NCI-H2029 treated with DMSO at 0.1 percent for 48 hours (cell line): Measurements from ENCODE around the gene GLRB.
"Not testable (repeated sequence)": the region's sequence is repeated elsewhere in the genome, so short reads cannot be mapped to it uniquely, and the experiment has no call there.

ENCODE experiments used
- DNase-seq: peaks from one replicate; lab custom pipeline; 2025; lab: John Stamatoyannopoulos, UW

GLRB gene

GRCh38 chr4:157075811-157076577, at the start of gene GLRB:
Gene GLRB (plus strand): TSS chr4:157076150. CDS start chr4:157078025, 1,875 bp downstream.
- DNase-seq: no peak

GRCh38 chr4:157035471-157035870, 40.5 kb upstream of the GLRB start:
- no peak for DNase-seq

GRCh38 chr4:157040405-157040804, 35.5 kb upstream of the GLRB start:
- no peak for DNase-seq

- no peak for DNase-seq
Observed at GRCh38 chr4:157043131-157043530, 32.8 kb upstream of the GLRB start.

- peak; percentile 9 for DNase-seq
Observed at GRCh38 chr4:157045507-157046127, 30.3 kb upstream of the GLRB start.

- DNase-seq: no peak
Observed at GRCh38 chr4:157048248-157048647, 27.7 kb upstream of the GLRB start.

GRCh38 chr4:157050561-157050960, 25.4 kb upstream of the GLRB start:
- DNase-seq: no peak

GRCh38 chr4:157052429-157053040, 23.4 kb upstream of the GLRB start:
- DNase-seq: no peak

- DNase-seq: no peak
Observed at GRCh38 chr4:157057218-157057617, 18.7 kb upstream of the GLRB start.

GRCh38 chr4:157058899-157059298, 17.1 kb upstream of the GLRB start:
- DNase-seq: not testable (repeated sequence)

GRCh38 chr4:157072002-157072401, 3.9 kb upstream of the GLRB start:
- no peak for DNase-seq

GRCh38 chr4:157075401-157075800, 549 bp upstream of the GLRB start:
- DNase-seq: no peak

- DNase-seq: peak; percentile 8
Observed at GRCh38 chr4:157076578-157076947, 613 bp downstream of the GLRB start.

- peak; percentile 34 for DNase-seq
Observed at GRCh38 chr4:157079441-157079840, 3.5 kb downstream of the GLRB start.

GRCh38 chr4:157080605-157081004, 4.7 kb downstream of the GLRB start:
- DNase-seq: no peak

- no peak for DNase-seq
Observed at GRCh38 chr4:157095716-157096115, 19.8 kb downstream of the GLRB start.

GRCh38 chr4:157096439-157096838, 20.5 kb downstream of the GLRB start:
- DNase-seq: no peak

GRCh38 chr4:157099506-157099905, 23.6 kb downstream of the GLRB start:
- DNase-seq: no peak

GRCh38 chr4:157104541-157104940, 28.6 kb downstream of the GLRB start:
- no peak for DNase-seq

GRCh38 chr4:157114671-157115070, 38.7 kb downstream of the GLRB start:
- no peak for DNase-seq

- no peak for DNase-seq
Observed at GRCh38 chr4:157115613-157116335, 39.8 kb downstream of the GLRB start.

GRCh38 chr4:157121401-157121800, 45.5 kb downstream of the GLRB start:
- no peak for DNase-seq

- no peak for DNase-seq
Observed at GRCh38 chr4:157127571-157127970, 51.6 kb downstream of the GLRB start.
